ENCODE results near the gene TIMM44. TPM values are rescaled to one million over a fixed set of nuclear protein-coding genes. Genes with fewer than 3 reads are reported as not detected.
A peak's percentile ranks its signal among the peaks of the same experiment; 100 is the strongest.

The TIMM44 gene
- total RNA-seq, 1 experiment from 2014 or later = 114 TPM

DNA sequence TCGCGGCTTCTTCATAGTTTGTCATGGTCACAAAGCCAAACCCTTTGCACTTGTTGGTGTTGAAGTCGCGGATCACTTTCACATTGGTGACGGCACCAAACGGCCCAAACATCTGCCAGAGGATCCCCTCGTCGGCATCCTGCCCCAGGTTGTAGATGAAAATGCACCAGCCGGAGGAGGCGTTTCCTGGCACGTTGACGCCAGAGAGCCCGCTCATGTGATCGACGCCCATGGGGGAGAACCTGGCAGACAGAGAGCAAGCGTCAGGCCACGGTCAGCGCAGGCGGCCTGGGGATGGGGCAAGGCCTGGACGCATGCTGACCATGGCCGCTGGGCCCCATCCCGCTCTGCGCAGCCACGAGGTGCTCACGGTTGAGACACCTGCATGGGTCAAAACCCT lies 20.1 kb upstream of the TIMM44 start:
- no peaks in the 10 kb centered on the region for H3K27me3 Mint-ChIP-seq (ENCODE audit: low read depth)
- H3K14ac ChIP-seq (ENCODE audit: insufficient read depth, low read length) = no peak overlapping the region
- no peak for DNase-seq
- no peak overlapping the region for H4K5ac ChIP-seq (ENCODE audit: insufficient read length, low read depth, low read length)
- H2BK120ac ChIP-seq (ENCODE audit: low read depth, low read length, poor library complexity, severe bottlenecking) = no peak overlapping the region
- no peak overlapping the region for H2BK5ac ChIP-seq (ENCODE audit: insufficient read length, low read length)
- no peaks in the 10 kb centered on the region for H3K79me1 ChIP-seq (ENCODE audit: insufficient read depth, low read depth, low read length, poor library complexity, severe bottlenecking)
- no peak overlapping the region for H2AFZ ChIP-seq (ENCODE audit: low read length)
- H2BK20ac ChIP-seq (ENCODE audit: low read depth, low read length, poor library complexity, severe bottlenecking) = no peak overlapping the region
- no peak overlapping the region for H3K4me2 ChIP-seq (ENCODE audit: insufficient read depth, insufficient read length, low read length)
- H4K8ac ChIP-seq (replicated peaks; ENCODE audit: insufficient read length, low read depth, low read length) = no peak overlapping the region
- H3K27ac Mint-ChIP-seq = peak overlapping the region in 1 of 3 experiments; percentile 70; a peak in 1 of 7 replicates
- no CpG with 5 or more reads among the region's 25 CpGs for WGBS (ENCODE audit: extremely low coverage, insufficient read length, low lambda C conversion rate)
- no peaks in the 10 kb centered on the region for H3K9me3 ChIP-seq (ENCODE audit: control insufficient read depth, low read depth, low read length)
- H3K23me2 ChIP-seq (ENCODE audit: insufficient read length, low read depth, low read length, poor library complexity, severe bottlenecking) = no peaks in the 10 kb centered on the region
- H3K36me3 Mint-ChIP-seq (ENCODE audit: insufficient read depth in 1 of 3, low read depth in 3 of 3) = peaks cover 32 to 75% (median 68%) of the 10 kb centered on the region in 3 experiments
- H2AK5ac ChIP-seq (ENCODE audit: insufficient read length, low read length) = no peak overlapping the region
- H3K9ac ChIP-seq (ENCODE audit: extremely low read depth, insufficient read length, low read length) = no peak overlapping the region
- H4K20me1 ChIP-seq (ENCODE audit: control insufficient read depth, insufficient read depth, insufficient read length) = no peaks in the 10 kb centered on the region
- H3K18ac ChIP-seq (ENCODE audit: insufficient read length, low read depth, low read length) = no peak overlapping the region
- H3K79me2 ChIP-seq (ENCODE audit: insufficient read depth, low read length) = no peaks in the 10 kb centered on the region
- no peaks in the 10 kb centered on the region for H3K27me3 ChIP-seq (ENCODE audit: insufficient read depth, low read length)
- TF ChIP-seq, protein P1, sequence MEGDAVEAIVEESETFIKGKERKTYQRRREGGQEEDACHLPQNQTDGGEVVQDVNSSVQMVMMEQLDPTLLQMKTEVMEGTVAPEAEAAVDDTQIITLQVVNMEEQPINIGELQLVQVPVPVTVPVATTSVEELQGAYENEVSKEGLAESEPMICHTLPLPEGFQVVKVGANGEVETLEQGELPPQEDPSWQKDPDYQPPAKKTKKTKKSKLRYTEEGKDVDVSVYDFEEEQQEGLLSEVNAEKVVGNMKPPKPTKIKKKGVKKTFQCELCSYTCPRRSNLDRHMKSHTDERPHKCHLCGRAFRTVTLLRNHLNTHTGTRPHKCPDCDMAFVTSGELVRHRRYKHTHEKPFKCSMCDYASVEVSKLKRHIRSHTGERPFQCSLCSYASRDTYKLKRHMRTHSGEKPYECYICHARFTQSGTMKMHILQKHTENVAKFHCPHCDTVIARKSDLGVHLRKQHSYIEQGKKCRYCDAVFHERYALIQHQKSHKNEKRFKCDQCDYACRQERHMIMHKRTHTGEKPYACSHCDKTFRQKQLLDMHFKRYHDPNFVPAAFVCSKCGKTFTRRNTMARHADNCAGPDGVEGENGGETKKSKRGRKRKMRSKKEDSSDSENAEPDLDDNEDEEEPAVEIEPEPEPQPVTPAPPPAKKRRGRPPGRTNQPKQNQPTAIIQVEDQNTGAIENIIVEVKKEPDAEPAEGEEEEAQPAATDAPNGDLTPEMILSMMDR (conservative IDR thresholded peaks at IDR 0.05) = no peak
- H4K91ac ChIP-seq (ENCODE audit: insufficient read length, low read depth, low read length) = no peak overlapping the region
- no peak overlapping the region for H3T11ph ChIP-seq (ENCODE audit: low read length)
- no peak overlapping the region for H2BK12ac ChIP-seq (ENCODE audit: insufficient read length, low read depth, low read length)
- no peak overlapping the region for H3K4me3 Mint-ChIP-seq
- H3K27ac ChIP-seq (ENCODE audit: insufficient read length, low read depth, low read length) = no peak overlapping the region
- H3K56ac ChIP-seq (ENCODE audit: insufficient read length, low read depth, low read length) = no peak overlapping the region
- no peak overlapping the region for H3K23ac ChIP-seq (ENCODE audit: insufficient read length, low read depth, low read length)
- no peak overlapping the region for H2BK15ac ChIP-seq (ENCODE audit: low read depth, low read length)
- H3K4ac ChIP-seq (ENCODE audit: low read depth, low read length) = no peak overlapping the region
- H3K9me3 Mint-ChIP-seq = no peaks in the 10 kb centered on the region
- H3K4me1 ChIP-seq (ENCODE audit: insufficient read depth, low read length) = no peaks in the 10 kb centered on the region
- H3K4me1 Mint-ChIP-seq = peaks cover 0 to 3% of the 10 kb centered on the region in 2 experiments; a peak in 3 of 4 replicates
